ENCODE data around the gene MGAT4D. TPM values are rescaled to one million over a fixed set of nuclear protein-coding genes. Genes with fewer than 3 reads are reported as not detected.

MGAT4D gene
- total and polyA plus RNA-seq, 7 experiments from 2014 or later, result not detected

GRCh38 chr4:140472156-140472555 is 25.9 kb downstream of the MGAT4D start:
- POLR2A ChIA-PET, result no interaction called here
- no peaks in the 10 kb centered on the region for H3K9me3 ChIP-seq (ENCODE audit: control insufficient read depth in 2 of 3, low read length in 3 of 3)
- DNase-seq, result no peak
- no peaks in the 10 kb centered on the region for H3K4me1 ChIP-seq (ENCODE audit: control insufficient read depth in 2 of 2, insufficient read depth in 2 of 2, low read length in 2 of 2)
- ATAC-seq, result no peak
- Mint-ChIP-seq H3K4me1 (no peaks in the 10 kb centered on the region), H3K36me3 (no peaks in the 10 kb centered on the region), H3K4me3 (no peak overlapping the region), H3K9me3 (no peaks in the 10 kb centered on the region), H3K27me3 (peaks cover 22 to 46% (median 31%) of the 10 kb centered on the region in 5 donors), H3K27ac (no peak overlapping the region)
- no peaks in the 10 kb centered on the region for H3K36me3 ChIP-seq (ENCODE audit: control insufficient read depth in 2 of 3, insufficient read depth in 3 of 3, low read length in 3 of 3)
- H3K4me3 ChIP-seq (ENCODE audit: low read length), result no peak overlapping the region
- CTCF ChIA-PET, result no interaction called here
- no peak overlapping the region for H3K27ac ChIP-seq (ENCODE audit: low read depth, low read length)
- H3K27me3 ChIP-seq (ENCODE audit: control insufficient read depth in 2 of 2, insufficient read depth in 2 of 2, low read length in 2 of 2), result no peaks in the 10 kb centered on the region
- intact Hi-C loops (cut with micrococcal nuclease), result no loop called here

GRCh38 chr4:140469791-140470733 is 28.0 kb downstream of the MGAT4D start:
- H3K27me3 Mint-ChIP-seq, result peaks cover 26 to 42% (median 35%) of the 10 kb centered on the region in 5 donors
- Histone ChIP-seq H3K4me1 (ENCODE audit: control insufficient read depth in 2 of 2, insufficient read depth in 2 of 2, low read length in 2 of 2) (no peaks in the 10 kb centered on the region), H3K4me3 (ENCODE audit: low read length) (no peak overlapping the region), H3K27me3 (ENCODE audit: control insufficient read depth in 2 of 2, insufficient read depth in 2 of 2, low read length in 2 of 2) (no peaks in the 10 kb centered on the region), H3K9me3 (ENCODE audit: control insufficient read depth in 2 of 3, low read length in 3 of 3) (no peaks in the 10 kb centered on the region), H3K36me3 (ENCODE audit: control insufficient read depth in 2 of 3, insufficient read depth in 3 of 3, low read length in 3 of 3) (no peaks in the 10 kb centered on the region), H3K27ac (ENCODE audit: low read depth, low read length) (no peak overlapping the region)
- no peaks in the 10 kb centered on the region for H3K9me3 Mint-ChIP-seq
- ChIA-PET POLR2A (no interaction called here), CTCF (no interaction called here)
- no peaks in the 10 kb centered on the region for H3K4me1 Mint-ChIP-seq
- no peak overlapping the region for H3K4me3 Mint-ChIP-seq
- ATAC-seq (no peak), DNase-seq (no peak)
- H3K36me3 Mint-ChIP-seq, result no peaks in the 10 kb centered on the region
- intact Hi-C loops (cut with micrococcal nuclease), result no loop called here
- no peak overlapping the region for H3K27ac Mint-ChIP-seq

- H3K36me3 ChIP-seq (ENCODE audit: control insufficient read depth in 2 of 3, insufficient read depth in 3 of 3, low read length in 3 of 3), result no peaks in the 10 kb centered on the region
- no peaks in the 10 kb centered on the region for H3K27me3 ChIP-seq (ENCODE audit: control insufficient read depth in 2 of 2, insufficient read depth in 2 of 2, low read length in 2 of 2)
- Mint-ChIP-seq H3K27ac (no peak overlapping the region), H3K9me3 (no peaks in the 10 kb centered on the region), H3K4me3 (no peak overlapping the region), H3K27me3 (peaks cover 24 to 36% (median 28%) of the 10 kb centered on the region in 5 donors), H3K36me3 (peaks cover 0 to under 1% (median 0%) of the 10 kb centered on the region in 5 donors), H3K4me1 (no peaks in the 10 kb centered on the region)
- ChIA-PET CTCF (no interaction called here), POLR2A (interaction anchor here (0.5 kb wide), 1 partner anchor 1808 kb away, joined by 3 read pairs; no protein-coding TSS in a partner anchor)
- H3K4me1 ChIP-seq (ENCODE audit: control insufficient read depth in 2 of 2, insufficient read depth in 2 of 2, low read length in 2 of 2), result no peaks in the 10 kb centered on the region
- no peak overlapping the region for H3K4me3 ChIP-seq (ENCODE audit: low read length)
- ATAC-seq (no peak), DNase-seq (no peak)
- H3K27ac ChIP-seq (ENCODE audit: low read depth, low read length), result no peak overlapping the region
- H3K9me3 ChIP-seq (ENCODE audit: control insufficient read depth in 2 of 3, low read length in 3 of 3), result no peaks in the 10 kb centered on the region
- intact Hi-C loops (cut with micrococcal nuclease), result no loop called here
These were observed 31.9 kb downstream of the MGAT4D start for GRCh38 chr4:140466146-140466545.

DNA sequence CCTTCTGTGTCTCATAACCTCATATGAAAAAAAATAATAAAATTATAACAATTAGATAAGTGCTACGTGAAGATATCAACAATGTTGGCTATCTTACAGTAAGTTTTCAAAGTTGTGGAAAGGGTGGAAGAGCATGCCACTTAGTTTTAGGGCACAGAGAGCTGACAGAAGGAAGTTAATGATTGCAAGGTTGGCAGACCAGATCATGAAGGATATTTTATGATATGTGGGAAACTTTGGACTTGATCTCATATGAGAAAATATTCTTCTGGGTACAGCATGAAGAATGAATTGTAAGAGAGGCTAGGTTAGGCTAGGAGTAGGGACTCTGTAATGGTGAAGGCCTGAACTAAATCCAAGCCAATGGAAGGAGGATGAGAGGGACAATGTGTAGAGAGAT is 34.5 kb downstream of the MGAT4D start:
- no peaks in the 10 kb centered on the region for H3K36me3 ChIP-seq (ENCODE audit: control insufficient read depth in 2 of 3, insufficient read depth in 3 of 3, low read length in 3 of 3)
- H3K4me3 Mint-ChIP-seq, result no peak overlapping the region
- H3K9me3 ChIP-seq (ENCODE audit: control insufficient read depth in 2 of 3, low read length in 3 of 3), result no peaks in the 10 kb centered on the region
- no peak for DNase-seq
- no peak for ATAC-seq
- H3K27me3 Mint-ChIP-seq, result peaks cover 14 to 29% (median 18%) of the 10 kb centered on the region in 5 donors
- H3K4me3 ChIP-seq (ENCODE audit: low read length), result no peak overlapping the region
- intact Hi-C loops (cut with micrococcal nuclease), result no loop called here
- ChIA-PET CTCF (no interaction called here), POLR2A (no interaction called here)
- H3K27ac ChIP-seq (ENCODE audit: low read depth, low read length), result no peak overlapping the region
- peaks cover 0 to 4% (median 0%) of the 10 kb centered on the region in 5 donors for H3K36me3 Mint-ChIP-seq
- no peak overlapping the region for H3K27ac Mint-ChIP-seq
- no peaks in the 10 kb centered on the region for H3K27me3 ChIP-seq (ENCODE audit: control insufficient read depth in 2 of 2, insufficient read depth in 2 of 2, low read length in 2 of 2)
- H3K9me3 Mint-ChIP-seq, result no peaks in the 10 kb centered on the region
- no peaks in the 10 kb centered on the region for H3K4me1 Mint-ChIP-seq
- H3K4me1 ChIP-seq (ENCODE audit: control insufficient read depth in 2 of 2, insufficient read depth in 2 of 2, low read length in 2 of 2), result no peaks in the 10 kb centered on the region

- no peak overlapping the region for H3K4me3 Mint-ChIP-seq
These were observed 34.9 kb downstream of the MGAT4D start for GRCh38 chr4:140463182-140463581.

DNA sequence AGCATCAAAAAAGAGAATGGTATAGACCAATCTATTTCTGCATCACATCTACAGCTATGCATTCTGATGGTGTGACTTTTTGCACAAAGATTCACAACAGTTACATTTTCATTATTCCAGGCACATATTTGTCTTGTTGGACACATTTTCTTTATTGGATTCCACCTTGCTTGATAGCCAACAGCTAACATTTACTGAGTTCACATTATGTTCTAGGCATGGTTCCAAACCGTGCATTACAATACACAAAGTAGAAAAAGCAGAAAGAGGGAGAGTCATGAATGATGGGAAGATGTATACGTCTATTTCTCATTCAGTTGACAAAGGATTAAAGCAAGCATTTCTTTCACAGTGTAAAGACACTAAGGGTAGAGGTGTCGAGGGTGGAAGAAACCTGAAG is 47.7 kb downstream of the MGAT4D start:
- Histone ChIP-seq H3K4me3 (ENCODE audit: low read length) (no peak overlapping the region), H3K27ac (ENCODE audit: low read depth, low read length) (no peak overlapping the region), H3K9me3 (ENCODE audit: control insufficient read depth in 2 of 3, low read length in 3 of 3) (no peaks in the 10 kb centered on the region), H3K27me3 (ENCODE audit: control insufficient read depth in 2 of 2, insufficient read depth in 2 of 2, low read length in 2 of 2) (peaks cover 0 to 4% of the 10 kb centered on the region in 2 donors), H3K4me1 (ENCODE audit: control insufficient read depth in 2 of 2, insufficient read depth in 2 of 2, low read length in 2 of 2) (no peaks in the 10 kb centered on the region), H3K36me3 (ENCODE audit: control insufficient read depth in 2 of 3, insufficient read depth in 3 of 3, low read length in 3 of 3) (no peaks in the 10 kb centered on the region)
- no peaks in the 10 kb centered on the region for H3K4me1 Mint-ChIP-seq
- H3K9me3 Mint-ChIP-seq, result peaks cover 0 to 2% (median 0%) of the 10 kb centered on the region in 11 donors
- no peak overlapping the region for H3K4me3 Mint-ChIP-seq
- peaks cover 33 to 52% (median 39%) of the 10 kb centered on the region in 5 donors for H3K27me3 Mint-ChIP-seq
- no peak for ATAC-seq
- H3K36me3 Mint-ChIP-seq, result no peaks in the 10 kb centered on the region
- DNase-seq, result no peak
- no peak overlapping the region for H3K27ac Mint-ChIP-seq
- ChIA-PET CTCF (no interaction called here), POLR2A (no interaction called here)
- intact Hi-C loops (cut with micrococcal nuclease), result no loop called here

More at GRCh38 chr4:140463182-140463581, 34.9 kb downstream of the MGAT4D start:
- Histone ChIP-seq H3K36me3 (ENCODE audit: control insufficient read depth in 2 of 3, insufficient read depth in 3 of 3, low read length in 3 of 3) (no peaks in the 10 kb centered on the region), H3K4me3 (ENCODE audit: low read length) (no peak overlapping the region), H3K27me3 (ENCODE audit: control insufficient read depth in 2 of 2, insufficient read depth in 2 of 2, low read length in 2 of 2) (no peaks in the 10 kb centered on the region), H3K27ac (ENCODE audit: low read depth, low read length) (no peak overlapping the region), H3K4me1 (ENCODE audit: control insufficient read depth in 2 of 2, insufficient read depth in 2 of 2, low read length in 2 of 2) (no peaks in the 10 kb centered on the region), H3K9me3 (ENCODE audit: control insufficient read depth in 2 of 3, low read length in 3 of 3) (no peaks in the 10 kb centered on the region)
- no peak overlapping the region for H3K27ac Mint-ChIP-seq
- POLR2A ChIA-PET, result no interaction called here
- no peaks in the 10 kb centered on the region for H3K4me1 Mint-ChIP-seq
- CTCF ChIA-PET, result no interaction called here
- intact Hi-C loops (cut with micrococcal nuclease), result no loop called here
- peaks cover 12 to 31% (median 18%) of the 10 kb centered on the region in 5 donors for H3K27me3 Mint-ChIP-seq
- H3K36me3 Mint-ChIP-seq, result peaks cover 0 to 4% (median 0%) of the 10 kb centered on the region in 5 donors
- DNase-seq, result no peak
- no peak for ATAC-seq
- H3K9me3 Mint-ChIP-seq, result no peaks in the 10 kb centered on the region

DNA sequence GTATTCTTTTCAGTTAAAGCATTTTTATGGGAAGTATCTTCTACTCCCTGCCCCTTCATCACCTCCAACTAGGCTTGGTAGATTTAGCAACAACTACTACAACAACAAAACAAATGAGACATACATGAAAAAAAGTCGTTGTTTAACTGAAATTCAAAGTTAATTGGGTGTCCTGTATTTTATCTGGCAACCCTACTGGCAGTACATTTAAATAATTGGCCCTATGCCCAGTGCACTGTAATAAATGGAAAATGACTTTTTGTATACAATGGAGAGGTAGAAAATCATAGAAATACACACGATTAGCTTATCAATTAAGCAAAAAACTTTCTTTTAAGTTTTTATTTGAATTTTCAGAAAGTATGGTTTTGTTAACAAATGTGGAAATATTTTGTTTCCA is 49.3 kb downstream of the MGAT4D start:
- CTCF ChIA-PET, result no interaction called here
- Mint-ChIP-seq H3K27ac (no peak overlapping the region), H3K4me1 (no peaks in the 10 kb centered on the region), H3K27me3 (peaks cover 25 to 46% (median 28%) of the 10 kb centered on the region in 5 donors), H3K36me3 (no peaks in the 10 kb centered on the region), H3K9me3 (peaks cover 0 to 3% (median 0%) of the 10 kb centered on the region in 11 donors), H3K4me3 (no peak overlapping the region)
- Histone ChIP-seq H3K9me3 (ENCODE audit: control insufficient read depth in 2 of 3, low read length in 3 of 3) (no peaks in the 10 kb centered on the region), H3K27me3 (ENCODE audit: control insufficient read depth in 2 of 2, insufficient read depth in 2 of 2, low read length in 2 of 2) (peaks cover 0 to under 1% of the 10 kb centered on the region in 2 donors), H3K27ac (ENCODE audit: low read depth, low read length) (no peak overlapping the region), H3K36me3 (ENCODE audit: control insufficient read depth in 2 of 3, insufficient read depth in 3 of 3, low read length in 3 of 3) (no peaks in the 10 kb centered on the region), H3K4me1 (ENCODE audit: control insufficient read depth in 2 of 2, insufficient read depth in 2 of 2, low read length in 2 of 2) (no peaks in the 10 kb centered on the region), H3K4me3 (ENCODE audit: low read length) (no peak overlapping the region)
- ATAC-seq, result no peak
- DNase-seq, result no peak
- intact Hi-C loops (cut with micrococcal nuclease), result no loop called here
- POLR2A ChIA-PET, result no interaction called here
